H1 (cell line): ENCODE measurements around the gene PIK3R6. TPM values are rescaled to one million over a fixed set of nuclear protein-coding genes. Genes with fewer than 3 reads are reported as not detected.

Source experiments
- CTCF ChIA-PET: fragments of 300-600 bp; sonication (Branson Sonifier 250); formaldehyde crosslinking; loops from one replicate; lab custom pipeline; 2021; ENCODE audit not compliant: partially characterized antibody; lab: Charles Lee
- POLR2A ChIA-PET: fragments of 300-600 bp; sonication (Branson Sonifier 250); formaldehyde crosslinking; loops from one replicate; lab custom pipeline; 2021; ENCODE audit warnings: inconsistent platforms; ENCODE audit not compliant: partially characterized antibody; lab: Charles Lee
- DNase-seq, 2 experiments: peaks; one replicate each; pipeline versions ENCODE4 v3.0.0 to v3.0.0-alpha.2; 2010 to 2022; ENCODE audit warnings: low spot score in 2 of 2, low read depth in 1 of 2, mixed read lengths in 1 of 2
- FAIRE-seq: peaks from 2 replicates; lab custom pipeline; 2011; peaks lifted over from hg19 to GRCh38; lab: Jason Lieb, UNC
- H2AFZ ChIP-seq: 2 replicates; pipeline ENCODE4 v1.8.1; 2012; ENCODE audit warnings: low read length, inconsistent platforms
- H2AK5ac ChIP-seq: 2 replicates; pipeline ENCODE4 v1.6.1; 2013; ENCODE audit warnings: low read depth, low read length
- H2BK120ac ChIP-seq: replicated peaks from 2 replicates; pipeline ENCODE3; 2013; ENCODE audit warnings: low read depth, low read length, inconsistent platforms
- H2BK12ac ChIP-seq: 2 replicates; pipeline ENCODE4 v1.6.1; 2013; ENCODE audit warnings: low read depth, low read length
- H2BK15ac ChIP-seq: 2 replicates; pipeline ENCODE4 v1.6.1; 2013; ENCODE audit warnings: low read length
- H2BK20ac ChIP-seq: 2 replicates; pipeline ENCODE4 v1.6.1; 2013; ENCODE audit warnings: low read length
- H2BK5ac ChIP-seq: 2 replicates; pipeline ENCODE4 v1.6.1; 2013; ENCODE audit warnings: low read depth, low read length
- H3K14ac ChIP-seq: 2 replicates; pipeline ENCODE4 v1.6.1; 2013; ENCODE audit warnings: inconsistent platforms; ENCODE audit not compliant: insufficient read length
- H3K18ac ChIP-seq: 2 replicates; pipeline ENCODE4 v1.6.1; 2013; ENCODE audit warnings: low read length; ENCODE audit errors: extremely low read depth
- H3K23ac ChIP-seq: 2 replicates; pipeline ENCODE4 v1.6.1; 2013; ENCODE audit warnings: inconsistent platforms; ENCODE audit not compliant: insufficient read length
- H3K23me2 ChIP-seq: 2 replicates; pipeline ENCODE4 v1.6.1; 2013; ENCODE audit warnings: low read depth, low read length
- H3K27ac ChIP-seq: 2 replicates; pipeline ENCODE4 v1.6.1; 2011; ENCODE audit warnings: low read depth, low read length, inconsistent platforms
- H3K27me3 ChIP-seq, 4 experiments: replicated peaks in 1 of 4; 1 replicate in 1 of 4; 2 replicates in 3 of 4; pipeline versions ENCODE4 v1.6.1 to v1.8.1; 2011 to 2013; ENCODE audit warnings: low read length in 3 of 4, mild to moderate bottlenecking in 3 of 4, inconsistent platforms in 2 of 4, mixed read lengths in 2 of 4, moderate library complexity in 1 of 4; ENCODE audit not compliant: control insufficient read depth in 3 of 4, insufficient read depth in 3 of 4; ENCODE audit errors: extremely low read depth in 1 of 4
- H3K36me3 ChIP-seq, 4 experiments: 2 replicates each; pipeline versions ENCODE4 v1.6.1 to v1.8.1; 2011 to 2013; ENCODE audit warnings: mild to moderate bottlenecking in 4 of 4, low read length in 3 of 4, moderate library complexity in 2 of 4, control low read depth in 1 of 4, inconsistent platforms in 1 of 4; ENCODE audit not compliant: insufficient read depth in 4 of 4, control insufficient read depth in 2 of 4
- H3K4ac ChIP-seq: replicated peaks from 2 replicates; pipeline ENCODE3; 2013; ENCODE audit warnings: low read length, low read depth, mixed read lengths, inconsistent platforms; ENCODE audit not compliant: insufficient read length
- H3K4me1 ChIP-seq, 4 experiments: replicated peaks in 1 of 4; 1 replicate in 1 of 4; 2 replicates in 3 of 4; pipeline versions ENCODE4 v1.6.1 to v1.8.1; 2011 to 2013; ENCODE audit warnings: low read length in 3 of 4, inconsistent platforms in 2 of 4, mixed read lengths in 1 of 4; ENCODE audit not compliant: insufficient read depth in 4 of 4, control insufficient read depth in 3 of 4
- H3K4me2 ChIP-seq, 2 experiments: 2 replicates each; pipeline versions ENCODE4 v1.6.1 to v1.8.1; 2011 to 2013; ENCODE audit warnings: low read depth in 2 of 2, low read length in 2 of 2, control low read depth in 1 of 2, inconsistent platforms in 1 of 2, mild to moderate bottlenecking in 1 of 2; ENCODE audit not compliant: insufficient read depth in 1 of 2
- H3K4me3 ChIP-seq, 4 experiments: fragments of 200-600, 300-600 bp in 1 of 4; sonication (generic), shearing (Covaris generic), sonication (Bioruptor Twin) in 1 of 4; 2 replicates each; pipeline versions ENCODE4 v1.5.1 to v1.8.1; 2011 to 2016; ENCODE audit warnings: low read length in 4 of 4, low read depth in 3 of 4, control low read depth in 2 of 4, inconsistent platforms in 2 of 4, mild to moderate bottlenecking in 2 of 4, mixed read lengths in 1 of 4, moderate library complexity in 1 of 4; ENCODE audit not compliant: insufficient read depth in 2 of 4; ENCODE audit errors: extremely low read depth in 1 of 4
- H3K56ac ChIP-seq: replicated peaks from 2 replicates; pipeline ENCODE3; 2013; ENCODE audit warnings: low read depth, mild to moderate bottlenecking, mixed read lengths, low read length, inconsistent platforms; ENCODE audit not compliant: insufficient read length
- H3K79me1 ChIP-seq: 2 replicates; pipeline ENCODE4 v1.6.1; 2013; ENCODE audit warnings: low read depth, low read length, control low read depth
- H3K79me2 ChIP-seq, 2 experiments: 2 replicates each; pipeline versions ENCODE4 v1.6.1 to v1.8.1; 2012 to 2013; ENCODE audit warnings: low read length in 2 of 2, mild to moderate bottlenecking in 2 of 2, inconsistent platforms in 1 of 2; ENCODE audit not compliant: insufficient read depth in 2 of 2, control insufficient read depth in 1 of 2
- H3K9ac ChIP-seq, 4 experiments: replicated peaks in 1 of 4; 1 replicate in 1 of 4; 2 replicates in 3 of 4; pipeline versions ENCODE4 v1.6.1 to v1.8.1; 2011 to 2013; ENCODE audit warnings: low read depth in 3 of 4, low read length in 3 of 4, control low read depth in 2 of 4, mild to moderate bottlenecking in 2 of 4, moderate library complexity in 2 of 4, inconsistent platforms in 1 of 4; ENCODE audit errors: extremely low read depth in 1 of 4
- H3K9me3 ChIP-seq, 2 experiments: 2 replicates each; pipeline versions ENCODE4 v1.6.1 to v1.8.1; 2012 to 2013; ENCODE audit warnings: mild to moderate bottlenecking in 2 of 2, moderate library complexity in 2 of 2, control low read depth in 1 of 2, inconsistent platforms in 1 of 2, low read depth in 1 of 2, low read length in 1 of 2, mixed read lengths in 1 of 2; ENCODE audit not compliant: insufficient read depth in 2 of 2
- H4K20me1 ChIP-seq, 2 experiments: replicated peaks in 1 of 2; 2 replicates each; pipeline versions ENCODE3 to v1.8.1; 2011 to 2013; ENCODE audit warnings: inconsistent platforms in 2 of 2, low read length in 2 of 2, mild to moderate bottlenecking in 1 of 2; ENCODE audit not compliant: insufficient read depth in 2 of 2, control insufficient read depth in 1 of 2
- H4K5ac ChIP-seq: 2 replicates; pipeline ENCODE4 v1.6.1; 2013; ENCODE audit warnings: low read length, low read depth, mixed read lengths, inconsistent platforms; ENCODE audit not compliant: insufficient read length
- H4K8ac ChIP-seq: 2 replicates; pipeline ENCODE4 v1.8.0; 2013; ENCODE audit warnings: mild to moderate bottlenecking, moderate library complexity, low read length, inconsistent platforms; ENCODE audit not compliant: insufficient read depth; ENCODE audit errors: extremely low read depth
- H4K91ac ChIP-seq: replicated peaks from 2 replicates; pipeline ENCODE3; 2013; ENCODE audit warnings: low read length, mixed read lengths, inconsistent platforms; ENCODE audit not compliant: insufficient read length
- CTCF ChIP-seq, 3 experiments: IDR thresholded peaks; 1 replicate in 2 of 3; 2 replicates in 1 of 3; pipeline versions ENCODE4 v1.5.1 to v1.6.1; 2011; ENCODE audit warnings: low read length in 3 of 3, mild to moderate bottlenecking in 3 of 3, inconsistent platforms in 2 of 3, low read depth in 1 of 3, moderate library complexity in 1 of 3; ENCODE audit not compliant: insufficient read depth in 1 of 3; ENCODE audit errors: control extremely low read depth in 1 of 3
- EZH2 ChIP-seq: fragments of 200-600 bp; sonication (generic); IDR thresholded peaks from 2 replicates; pipeline ENCODE4 v1.7.1; 2012; ENCODE audit warnings: low read depth, mild to moderate bottlenecking, moderate library complexity, low read length, inconsistent platforms; ENCODE audit not compliant: severe bottlenecking
- GTF2F1 ChIP-seq: IDR thresholded peaks from 2 replicates; pipeline ENCODE4 v1.6.1; 2012; ENCODE audit warnings: low read depth, low read length, improper control_type of control experiment, borderline replicate concordance
- HDAC2 ChIP-seq, 2 experiments: fragments of 300-600 bp in 1 of 2; sonication (generic) in 1 of 2; IDR thresholded peaks; 2 replicates each; pipeline ENCODE4 v1.6.1; 2011 to 2012; ENCODE audit warnings: low read depth in 2 of 2, low read length in 2 of 2, mild to moderate bottlenecking in 2 of 2, moderate library complexity in 2 of 2, borderline replicate concordance in 1 of 2, inconsistent platforms in 1 of 2
- NANOG ChIP-seq: IDR thresholded peaks from 2 replicates; pipeline ENCODE4 v1.6.1; 2011; ENCODE audit warnings: low read length, low read depth, mild to moderate bottlenecking, inconsistent platforms; ENCODE audit not compliant: insufficient read depth, poor library complexity, severe bottlenecking
- POLR2A ChIP-seq, 2 experiments: IDR thresholded peaks; 1 replicate in 1 of 2; 2 replicates in 1 of 2; pipeline ENCODE4 v1.6.1; 2011; ENCODE audit warnings: low read depth in 2 of 2, low read length in 2 of 2, mild to moderate bottlenecking in 2 of 2; ENCODE audit errors: control extremely low read depth in 1 of 2
- RBBP5 ChIP-seq: IDR thresholded peaks from 2 replicates; pipeline ENCODE4 v1.7.1; 2012; ENCODE audit warnings: low read depth, mild to moderate bottlenecking, inconsistent platforms, low read length, moderate library complexity, borderline replicate concordance
- SP4 ChIP-seq: IDR thresholded peaks from 2 replicates; pipeline ENCODE4 v1.6.1; 2012; ENCODE audit warnings: low read length, inconsistent platforms
- SRF ChIP-seq: IDR thresholded peaks from 2 replicates; pipeline ENCODE4 v1.6.1; 2011; ENCODE audit warnings: mild to moderate bottlenecking, low read depth, low read length, moderate library complexity
- WGBS, 2 experiments: shearing (Covaris generic) in 1 of 2; methylation state at CpG; one replicate each; pipeline versions ENCODE4 v1.1.6 to v1.1.7; 2013 to 2015; ENCODE audit warnings: low lambda C conversion rate in 2 of 2, mixed read lengths in 2 of 2, inconsistent platforms in 1 of 2, low coverage in 1 of 2, missing lambda C conversion rate in 1 of 2; ENCODE audit not compliant: insufficient replicate concordance in 2 of 2, insufficient coverage in 1 of 2, insufficient read length in 1 of 2; ENCODE audit errors: extremely low coverage in 1 of 2, missing lambda C conversion rate in 1 of 2; 5-methylcytosine and 5-hydroxymethylcytosine counted together
- polyA plus RNA-seq, 7 experiments: library from polyadenylated mRNA; depleted of rRNA in 3 of 7; stranded (reverse) in 5 of 7; unstranded in 2 of 7; fragments of >200 nt in 5 of 7; fragments of 200-250 nt in 2 of 7; gene quantifications; 1 replicate in 5 of 7; 2 replicates in 1 of 7; 4 replicates in 1 of 7; pipeline versions ENCODE4 v1.2.1 to v1.2.3, GENCODE V29; 2011 to 2013; ENCODE audit warnings: missing spikeins in 2 of 7, mixed read lengths in 2 of 7
- total RNA-seq: library from RNA; stranded (reverse); fragmentation: NEBNext Ultra II Directional; extraction: Animal tissue kit (Norgen Biotek cat#: 25700); gene quantifications from 2 replicates; pipeline ENCODE4 v1.2.1, GENCODE V29; 2021
- TF ChIP-seq, protein P1 (sequence below): IDR thresholded peaks from 2 replicates; pipeline ENCODE4 v1.6.1; 2012; ENCODE audit warnings: inconsistent platforms

The PIK3R6 gene
- total and polyA plus RNA-seq, 2 of the 8 experiments (the other 6 are each of a cell fraction or from before 2014, with no cell fraction given), result 0.24 to 1.2 TPM

DNA sequence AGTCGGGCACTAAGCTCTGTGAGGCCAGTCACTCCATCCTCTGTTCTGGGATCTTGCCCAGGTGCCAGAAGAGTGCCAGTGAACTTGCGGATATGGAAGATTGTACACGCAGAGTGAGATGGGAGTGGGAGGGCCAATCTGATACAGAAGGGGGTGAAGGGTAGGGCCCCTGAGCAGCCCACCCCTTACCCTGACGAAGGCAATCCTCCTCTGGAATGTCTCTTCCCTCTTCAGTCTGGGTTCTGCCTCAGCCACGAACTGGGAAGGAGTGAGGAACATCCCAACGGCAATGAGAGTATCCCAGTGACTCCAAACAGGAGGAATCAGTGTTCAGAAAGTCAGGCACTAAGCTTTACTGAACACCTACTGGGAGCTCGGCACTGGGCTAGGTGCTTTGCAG, 11.9 kb upstream of the PIK3R6 start:
- 82% methylated on average over 7 of the region's 7 CpGs; no CpG with 5 or more reads in 1 of the 2 experiments for WGBS, 2 experiments
- no peak overlapping the region for H2BK12ac ChIP-seq
- FAIRE-seq, result no peak
- TF ChIP-seq SRF, result no peak
- TF ChIP-seq POLR2A (IDR thresholded peaks at IDR 0.05; ENCODE audit: control extremely low read depth in 1 of 2, low read depth in 2 of 2, low read length in 2 of 2), result no peak
- no peak for TF ChIP-seq HDAC2 (IDR thresholded peaks at IDR 0.05; ENCODE audit: borderline replicate concordance in 1 of 2, low read depth in 2 of 2, low read length in 2 of 2)
- TF ChIP-seq RBBP5, result no peak
- no peak for TF ChIP-seq NANOG
- TF ChIP-seq, protein P1, sequence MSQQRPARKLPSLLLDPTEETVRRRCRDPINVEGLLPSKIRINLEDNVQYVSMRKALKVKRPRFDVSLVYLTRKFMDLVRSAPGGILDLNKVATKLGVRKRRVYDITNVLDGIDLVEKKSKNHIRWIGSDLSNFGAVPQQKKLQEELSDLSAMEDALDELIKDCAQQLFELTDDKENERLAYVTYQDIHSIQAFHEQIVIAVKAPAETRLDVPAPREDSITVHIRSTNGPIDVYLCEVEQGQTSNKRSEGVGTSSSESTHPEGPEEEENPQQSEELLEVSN, result no peak
- no peak for TF ChIP-seq EZH2
- TF ChIP-seq CTCF (IDR thresholded peaks at IDR 0.05; ENCODE audit: control extremely low read depth in 1 of 3, insufficient read depth in 1 of 3, low read depth in 1 of 3, low read length in 3 of 3), result no peak
- no peak for TF ChIP-seq GTF2F1
- no peak for TF ChIP-seq SP4

More for the DNA sequence above, 11.9 kb upstream of the PIK3R6 start:
- Histone ChIP-seq H3K23ac (no peak overlapping the region), H3K9me3 (no peaks in the 10 kb centered on the region), H4K5ac (no peak overlapping the region), H3K18ac (no peak overlapping the region), H3K56ac (no peak overlapping the region), H2AFZ (no peak overlapping the region), H4K8ac (no peak overlapping the region), H2BK15ac (no peak overlapping the region), H2BK5ac (0 out of 2 replicates have a peak overlapping the region, but pooled peaks have one; percentile 12), H3K4me3 (no peak overlapping the region), H3K4me2 (no peak overlapping the region), H2BK20ac (no peak overlapping the region), H3K79me1 (no peaks in the 10 kb centered on the region), H2BK120ac (no peak overlapping the region), H3K27ac (no peak overlapping the region), H3K4ac (no peak overlapping the region), H4K20me1 (no peaks in the 10 kb centered on the region), H2AK5ac (no peak overlapping the region), H3K14ac (no peak overlapping the region), H3K36me3 (no peaks in the 10 kb centered on the region), H3K79me2 (no peaks in the 10 kb centered on the region), H3K27me3 (no peaks in the 10 kb centered on the region), H4K91ac (no peak overlapping the region), H3K4me1 (peaks cover 0 to 9% (median 5%) of the 10 kb centered on the region in 4 experiments; a peak in 4 of 7 replicates), H3K23me2 (no peaks in the 10 kb centered on the region; the same call in 1 of the 2 replicates), H3K9ac (no peak overlapping the region)
- POLR2A ChIA-PET, result no interaction called here
- DNase-seq, result no peak
- CTCF ChIA-PET, result interaction anchor here (1.2 to 3.1 kb wide), 2 partner anchors 9 to 54 kb away, joined by 3 to 19 read pairs; no protein-coding TSS in a partner anchor
